HG03280 (cell line): ENCODE data around the gene LTBP1.

Experiments
- ATAC-seq: cut with Tn5 transposase; IDR thresholded peaks from one replicate; pipeline ENCODE4 v1.9.1; 2021; ENCODE audit warnings: mild to moderate bottlenecking, moderate library complexity; ENCODE audit not compliant: unreplicated experiment

LTBP1 gene

GRCh38 chr2:32931945-32932709 lies 14.6 kb upstream of the LTBP1 start:
- ATAC-seq, result no peak

- no peak for ATAC-seq
Observed at GRCh38 chr2:32932825-32933755, 13.7 kb upstream of the LTBP1 start.

GRCh38 chr2:32933756-32934095 lies 13.0 kb upstream of the LTBP1 start:
- no peak for ATAC-seq

DNA sequence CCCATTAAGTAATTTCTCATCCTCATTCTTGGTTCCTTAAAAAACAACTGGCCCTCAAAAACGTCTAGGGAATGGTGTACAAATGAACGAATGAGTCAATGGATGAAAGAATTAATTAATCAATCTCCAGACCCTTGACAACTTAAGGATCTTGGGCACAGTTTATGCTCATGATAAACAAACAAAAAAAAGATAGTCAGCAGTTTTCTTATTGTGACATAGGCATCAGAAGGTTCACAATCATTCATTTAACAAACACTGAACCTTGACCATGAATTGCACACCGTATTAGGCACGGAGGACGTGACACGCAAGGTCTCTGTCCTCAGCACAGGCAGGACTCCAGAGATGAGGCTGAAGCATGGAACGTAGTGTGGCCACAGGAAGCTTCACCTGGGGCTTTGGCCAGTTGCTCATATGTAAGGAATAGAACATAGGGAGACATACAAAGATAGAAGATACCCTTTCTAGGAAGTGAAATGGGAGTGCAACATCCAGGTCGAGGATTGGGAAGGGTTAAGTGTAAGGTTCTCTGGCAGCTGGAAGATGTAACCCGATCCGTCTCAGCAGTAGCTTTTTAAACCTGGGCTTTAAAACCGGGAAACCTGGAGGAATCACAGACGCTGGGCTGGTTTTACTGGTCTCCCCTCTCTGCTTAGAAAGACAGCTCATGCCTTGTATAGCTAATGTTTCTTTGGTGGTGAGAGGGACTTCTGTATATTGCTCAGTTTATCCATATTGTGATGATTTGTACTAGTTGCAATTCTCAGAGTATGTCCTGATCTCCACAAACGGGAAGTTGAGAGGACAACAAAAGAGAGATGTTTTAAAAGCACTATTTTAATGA lies 8.9 kb upstream of the LTBP1 start:
- ATAC-seq, result no peak

DNA sequence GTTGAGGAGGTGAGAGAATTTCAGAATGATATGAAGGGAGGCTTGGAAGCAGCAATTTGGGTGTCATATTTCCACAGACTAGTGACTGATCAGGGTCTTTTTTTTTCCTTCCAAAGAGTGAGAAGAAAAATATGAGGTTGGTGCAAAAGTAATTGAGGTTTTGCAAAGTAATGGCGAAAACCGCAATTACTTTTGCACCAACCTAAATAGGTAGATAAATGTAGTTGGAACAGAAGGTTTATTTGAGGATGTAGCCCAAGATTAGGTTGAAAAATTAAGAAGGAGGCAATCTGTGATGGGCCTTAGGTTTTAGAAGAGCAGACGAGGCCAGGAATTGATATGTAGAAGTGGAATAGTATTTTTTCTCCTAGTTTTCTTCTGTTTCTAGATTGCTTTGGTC lies 7.8 kb upstream of the LTBP1 start:
- ATAC-seq, result no peak

DNA sequence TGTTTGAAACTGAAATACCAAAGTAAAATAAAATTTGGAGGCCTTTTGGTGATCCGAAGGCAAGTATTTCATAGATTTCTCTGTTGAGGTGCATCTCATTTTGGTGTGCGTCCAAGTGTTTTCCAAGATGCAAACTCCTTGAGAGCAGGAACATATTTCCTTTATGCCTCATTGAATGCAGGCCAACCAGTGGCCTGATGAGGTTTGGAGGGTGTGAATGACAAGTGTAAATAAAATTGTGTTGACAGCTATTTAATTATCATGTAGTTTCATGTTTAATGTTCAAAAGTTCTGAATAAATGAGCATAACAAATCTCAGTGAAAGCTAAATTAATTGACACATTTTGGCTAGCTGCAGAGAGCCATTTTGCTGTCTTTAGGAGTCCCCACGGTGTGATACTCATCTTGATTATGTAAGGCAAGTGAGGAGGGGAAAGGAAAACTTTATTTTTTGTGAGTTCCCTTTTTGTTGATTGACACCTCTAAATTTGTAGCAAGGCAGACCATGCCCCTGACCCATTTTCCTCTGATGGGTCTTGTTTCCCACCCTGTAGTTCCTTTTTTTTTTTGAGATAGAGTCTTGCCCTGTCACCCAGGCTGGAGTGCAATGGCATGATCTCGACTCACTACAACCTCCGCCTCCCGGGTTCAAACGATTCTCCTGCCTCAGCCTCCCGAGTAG lies 6.3 kb upstream of the LTBP1 start:
- no peak for ATAC-seq

DNA sequence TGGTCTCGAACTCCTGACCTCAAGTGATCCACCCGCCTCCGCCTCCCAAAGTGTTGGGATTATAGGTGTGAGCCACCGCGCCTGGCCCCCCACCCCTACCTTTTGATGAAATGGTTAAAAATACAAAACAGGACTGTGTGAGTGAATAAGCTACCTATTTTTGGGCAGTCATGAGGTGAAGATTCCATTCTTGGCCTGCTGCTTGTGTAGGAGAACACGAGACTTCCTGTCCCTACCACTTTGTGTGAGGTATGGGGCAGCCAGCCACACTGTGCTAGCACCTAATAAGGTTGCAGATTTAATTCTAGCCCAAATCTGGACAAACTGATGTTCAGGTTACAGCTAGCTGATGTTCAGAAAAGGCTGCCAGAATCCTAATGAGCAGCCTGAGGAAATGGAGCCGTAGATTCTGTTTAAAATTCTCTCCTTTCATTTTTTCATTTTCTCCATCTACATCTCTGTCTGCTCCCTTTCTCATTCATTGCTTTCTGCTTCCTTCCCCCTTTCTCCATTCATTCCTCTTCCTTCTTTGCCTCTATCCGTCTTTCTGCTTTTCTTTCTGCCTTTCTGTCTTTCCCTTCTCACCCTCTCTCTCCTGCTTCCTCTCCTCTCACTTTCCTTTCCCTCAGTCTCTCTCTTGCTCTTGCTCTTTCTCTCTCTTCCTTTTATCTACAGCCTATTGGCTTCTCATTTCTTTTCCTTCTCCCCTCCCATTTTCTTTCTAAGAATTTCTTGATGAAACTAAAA lies 4.6 kb upstream of the LTBP1 start:
- no peak for ATAC-seq

GRCh38 chr2:32942793-32943485 lies 3.8 kb upstream of the LTBP1 start:
- ATAC-seq, result no peak

GRCh38 chr2:32945286-32945685 lies 1.5 kb upstream of the LTBP1 start:
- no peak for ATAC-seq

DNA sequence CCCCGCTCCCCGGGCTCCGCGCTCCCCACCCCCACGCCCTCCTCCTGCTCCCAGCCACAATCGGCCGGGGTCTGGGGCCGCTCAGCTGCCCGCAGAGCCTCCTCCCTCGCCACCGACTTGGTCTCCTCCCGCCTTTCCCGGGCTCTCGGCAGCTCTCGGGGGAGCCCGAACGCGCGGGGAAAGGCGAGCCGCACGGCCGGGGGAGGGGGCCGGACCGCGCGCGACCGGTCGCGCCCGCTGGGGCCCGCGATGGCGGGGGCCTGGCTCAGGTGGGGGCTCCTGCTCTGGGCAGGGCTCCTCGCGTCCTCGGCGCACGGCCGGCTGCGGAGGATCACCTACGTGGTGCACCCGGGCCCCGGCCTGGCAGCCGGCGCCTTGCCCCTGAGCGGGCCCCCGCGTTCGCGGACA lies 327 bp downstream of the LTBP1 start:
- peak; percentile 30 for ATAC-seq

GRCh38 chr2:32947484-32948143 lies 861 bp downstream of the LTBP1 start:
- ATAC-seq, result peak; percentile 29

GRCh38 chr2:32948266-32948665 lies 1.5 kb downstream of the LTBP1 start:
- no peak for ATAC-seq

GRCh38 chr2:32949260-32949659 lies 2.5 kb downstream of the LTBP1 start:
- ATAC-seq, result no peak

DNA sequence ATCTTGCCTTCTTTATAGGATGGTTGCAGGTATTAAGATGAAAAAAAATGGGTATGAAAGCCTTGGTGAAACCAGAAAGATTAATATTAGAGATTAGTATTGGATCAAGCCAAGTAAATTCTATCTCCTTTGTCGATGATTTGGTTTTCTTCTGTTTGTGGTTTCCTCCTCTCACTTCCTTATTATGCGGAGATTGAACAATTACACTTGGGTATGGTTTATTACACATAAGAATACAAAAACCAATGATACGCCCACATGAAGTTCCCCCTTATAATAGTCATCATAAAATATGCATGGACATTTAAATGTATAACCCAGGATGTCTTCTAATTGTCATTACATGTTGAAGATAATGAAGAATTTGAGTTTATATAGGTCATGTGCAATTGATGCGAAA lies 4.9 kb downstream of the LTBP1 start:
- ATAC-seq, result no peak

DNA sequence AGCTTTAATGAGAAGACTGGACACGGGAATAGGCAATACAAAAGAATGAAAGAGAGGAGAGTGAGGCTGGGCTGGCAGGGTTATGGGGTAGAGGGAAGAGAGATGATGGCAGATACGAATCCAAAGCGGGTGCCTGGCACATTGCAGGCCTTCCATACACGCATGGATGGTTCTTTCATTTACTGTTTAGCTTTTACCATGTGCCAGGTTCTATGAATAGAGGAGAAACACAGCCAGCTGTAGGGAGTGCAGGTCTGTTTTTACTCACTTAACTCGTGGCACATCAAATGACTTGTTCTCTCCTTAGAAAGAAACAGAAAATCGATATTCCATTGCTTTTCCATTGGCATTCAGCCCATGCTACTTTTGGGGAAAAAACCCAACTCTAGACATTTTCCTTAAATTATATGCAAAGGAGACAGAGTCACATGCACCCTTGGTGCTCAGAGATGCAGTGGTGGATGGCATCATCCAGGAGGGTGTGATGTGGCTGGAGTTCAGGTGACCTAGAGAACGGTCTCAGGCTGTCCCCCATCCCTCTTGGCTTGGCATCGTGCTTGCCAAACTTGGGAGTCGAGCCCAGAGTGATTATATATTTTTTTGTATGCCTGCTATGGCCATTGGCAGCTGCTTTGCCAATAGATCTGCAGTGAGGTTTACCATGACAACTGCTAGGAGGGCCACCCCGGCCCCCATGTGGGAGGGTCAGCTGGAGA lies 6.2 kb downstream of the LTBP1 start:
- ATAC-seq, result no peak

DNA sequence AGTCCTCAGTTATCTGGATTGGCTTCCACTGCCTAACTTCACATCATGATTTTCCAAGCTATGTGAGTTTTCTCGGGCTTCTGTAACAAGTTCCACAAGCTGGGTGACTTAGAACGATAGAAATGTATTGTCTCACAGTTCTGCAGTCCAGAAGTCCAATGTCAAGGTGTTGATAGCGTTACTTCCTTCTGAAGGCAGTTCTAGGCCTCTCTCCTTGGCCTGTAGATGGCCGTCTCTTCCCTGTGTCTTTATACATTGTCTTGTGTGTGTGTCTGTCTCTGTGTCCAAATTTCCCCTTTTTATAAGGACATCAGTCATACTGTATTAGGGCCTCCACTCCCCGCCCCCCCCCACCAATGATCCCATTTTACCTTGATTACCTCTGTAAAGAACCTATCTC lies 7.5 kb downstream of the LTBP1 start:
- no peak for ATAC-seq

GRCh38 chr2:32958821-32959220 lies 12.1 kb downstream of the LTBP1 start:
- no peak for ATAC-seq

DNA sequence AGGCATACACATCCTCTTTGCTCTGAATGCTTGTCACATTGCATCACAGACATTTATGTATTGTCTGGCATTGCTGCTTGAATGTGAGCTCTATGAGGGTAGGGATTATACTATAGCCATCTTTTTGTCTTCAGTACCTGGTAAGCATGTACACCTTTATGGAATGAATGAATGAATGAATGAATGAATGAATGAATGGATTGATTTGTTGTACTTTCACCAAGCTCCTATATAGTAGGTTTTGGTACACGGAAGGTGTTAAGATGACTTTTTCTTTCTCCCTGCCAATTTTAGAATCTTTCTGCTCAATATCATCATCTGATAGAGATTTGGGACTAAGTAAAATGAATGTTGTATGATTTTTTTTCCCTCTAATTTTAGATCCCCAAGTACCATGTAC lies 13.5 kb downstream of the LTBP1 start:
- ATAC-seq, result no peak
